C4-2B (cell line): Measurements from ENCODE around the gene CAPRIN1.

Source experiments
- H3K27ac ChIP-seq: fragments of 450-650 bp; 2 replicates; pipeline ENCODE4 v1.5.1; 2017
- CTCF ChIP-seq: fragments of 450-650 bp; conservative IDR thresholded peaks from 2 replicates; pipeline ENCODE4 v1.5.1; 2017; ENCODE audit warnings: mild to moderate bottlenecking
- ZFX ChIP-seq: fragments of 450-650 bp; IDR thresholded peaks from 2 replicates; pipeline ENCODE4 v1.6.1; 2017

Gene CAPRIN1

DNA sequence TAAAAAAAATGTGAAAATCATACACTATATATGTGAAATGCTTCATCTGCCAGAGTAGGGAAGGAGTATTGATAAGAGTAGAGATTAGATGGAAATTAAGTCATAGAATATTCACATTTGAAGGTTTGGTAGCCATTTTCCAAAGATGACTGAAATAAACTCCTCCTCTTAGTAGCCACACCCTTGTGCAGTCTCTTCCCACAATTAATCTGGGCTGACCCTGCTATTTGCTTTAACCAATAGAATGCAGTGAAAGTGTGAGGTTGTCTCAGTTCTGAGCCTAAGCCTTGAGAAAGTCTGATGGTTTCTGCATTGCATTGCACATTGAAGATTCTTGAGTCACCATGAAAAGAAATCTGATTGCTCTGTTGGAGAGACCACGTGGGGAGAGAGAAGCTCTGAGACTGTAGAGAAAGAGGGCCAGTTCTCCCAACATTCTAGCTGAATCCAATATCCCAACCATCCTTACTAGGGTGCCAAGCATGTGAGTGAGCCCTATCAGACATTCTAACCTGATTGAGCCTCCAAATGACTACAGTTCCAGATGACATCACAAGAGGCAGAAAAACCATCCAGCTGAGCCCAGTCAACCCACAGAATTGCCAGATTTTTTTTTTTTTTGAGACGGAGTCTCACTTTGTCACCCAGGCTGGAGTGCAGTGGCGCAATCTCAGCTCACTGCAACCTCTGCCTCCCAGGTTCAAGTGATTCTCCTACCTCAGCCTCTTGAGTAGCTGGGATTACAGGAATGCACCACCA is 29.4 kb upstream of the CAPRIN1 start:
- TF ChIP-seq ZFX (no peak), CTCF (no peak)
- no peak overlapping the region for H3K27ac ChIP-seq

GRCh38 chr11:34026432-34026831 is 25.1 kb upstream of the CAPRIN1 start:
- no peak overlapping the region for H3K27ac ChIP-seq
- TF ChIP-seq CTCF = no peak

- H3K27ac ChIP-seq = no peak overlapping the region
- TF ChIP-seq CTCF = no peak
- no peak for TF ChIP-seq ZFX
Observed at GRCh38 chr11:34027516-34028408, 23.8 kb upstream of the CAPRIN1 start.

DNA sequence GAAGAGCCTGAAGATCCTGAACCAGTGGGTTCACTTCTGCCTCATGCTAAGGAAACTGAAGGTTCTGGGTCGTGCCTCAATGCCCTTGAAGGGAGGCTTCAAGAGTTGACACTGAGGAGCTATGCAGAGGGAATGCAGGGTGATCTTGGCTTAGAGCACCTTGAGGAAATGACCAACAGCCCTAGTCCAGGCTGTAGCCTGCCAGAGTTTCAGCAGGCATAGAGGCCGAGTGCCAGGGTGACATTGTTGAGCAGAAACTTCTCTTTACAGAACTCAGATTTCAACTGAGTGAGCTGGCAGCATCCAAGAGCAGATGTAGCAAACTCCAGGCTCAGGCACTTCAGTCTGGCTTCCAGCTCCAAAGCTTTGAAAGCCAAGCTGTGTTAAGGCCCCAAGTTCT is 23.1 kb upstream of the CAPRIN1 start:
- TF ChIP-seq CTCF = no peak
- TF ChIP-seq ZFX = no peak
- no peak overlapping the region for H3K27ac ChIP-seq

DNA sequence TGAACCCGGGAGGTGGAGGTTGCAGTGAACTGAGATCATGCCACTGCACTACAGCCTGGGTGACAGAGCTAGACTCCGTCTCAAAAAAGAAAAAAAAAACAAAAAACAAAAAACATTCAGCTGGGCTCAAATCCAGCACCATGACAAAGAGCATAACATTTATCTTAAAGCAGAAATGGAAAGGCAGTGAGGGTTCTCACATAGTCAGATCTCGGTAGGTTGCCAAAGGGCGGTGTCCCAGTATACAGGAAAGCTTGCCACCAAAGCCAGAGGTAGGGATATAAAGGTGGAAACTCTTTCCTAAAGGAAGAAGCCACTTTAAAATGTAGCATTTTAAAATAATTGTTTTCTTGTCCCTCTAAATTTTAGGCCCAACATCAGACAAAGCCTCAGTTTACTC is 22.4 kb upstream of the CAPRIN1 start:
- no peak overlapping the region for H3K27ac ChIP-seq
- TF ChIP-seq ZFX (no peak), CTCF (no peak)

- H3K27ac ChIP-seq = no peak overlapping the region
- TF ChIP-seq CTCF (no peak), ZFX (no peak)
Observed at GRCh38 chr11:34030382-34030781, 21.1 kb upstream of the CAPRIN1 start.

DNA sequence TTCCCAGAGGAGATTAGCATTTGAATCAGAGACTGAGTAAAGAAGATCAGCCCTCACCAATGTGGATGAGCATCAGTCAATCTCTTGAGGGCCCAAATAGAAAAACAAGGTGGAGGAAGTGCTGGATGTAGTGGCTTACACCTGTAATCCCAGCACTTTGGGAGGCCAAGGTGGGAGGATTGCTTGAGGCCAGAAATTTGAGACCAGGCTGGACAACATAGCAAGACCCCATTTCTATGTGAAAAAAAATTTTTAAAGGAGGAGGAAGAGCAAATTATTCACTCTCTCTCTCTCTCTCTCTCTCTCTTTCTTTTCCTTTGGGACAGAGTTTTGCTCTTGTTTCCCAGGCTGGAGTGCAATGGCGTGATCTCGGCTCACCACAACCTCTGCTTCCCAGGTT is 18.1 kb upstream of the CAPRIN1 start:
- no peak overlapping the region for H3K27ac ChIP-seq
- TF ChIP-seq ZFX (no peak), CTCF (no peak)
